ENCODE results near the gene ARHGEF28. TPM values are rescaled to one million over a fixed set of nuclear protein-coding genes. Genes with fewer than 3 reads are reported as not detected.

ARHGEF28 gene

DNA sequence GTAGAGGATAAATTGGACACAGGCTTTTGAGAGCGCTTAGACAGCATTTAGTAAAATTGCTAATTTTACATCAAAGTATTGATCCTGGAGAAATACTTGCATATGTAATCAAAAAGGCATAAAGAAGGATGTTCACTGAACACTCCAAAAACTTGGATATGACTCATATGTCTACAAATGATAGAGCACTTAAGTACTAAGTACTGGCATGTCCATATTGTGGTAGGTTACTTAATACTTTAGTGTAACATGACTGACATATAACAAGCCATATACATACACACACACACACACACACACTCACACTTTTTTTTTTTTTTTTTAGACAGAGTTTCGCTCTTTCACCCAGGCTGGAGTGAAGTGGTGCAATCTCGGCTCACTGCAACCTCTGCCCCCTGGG lies 361.9 kb downstream of the ARHGEF28 start:
- Histone ChIP-seq H3K9ac (ENCODE audit: low read length) (no peak overlapping the region), H4K5ac (ENCODE audit: low read length) (no peak overlapping the region), H3K56ac (ENCODE audit: low read length) (no peak overlapping the region), H3K27me3 (ENCODE audit: insufficient read depth, low read length, poor library complexity) (no peaks in the 10 kb centered on the region), H3K18ac (ENCODE audit: low read length) (no peak overlapping the region), H2BK5ac (ENCODE audit: low read length) (no peak overlapping the region), H3K23ac (ENCODE audit: low read length) (no peak overlapping the region), H2BK15ac (replicated peaks; ENCODE audit: low read depth) (no peak overlapping the region), H2BK120ac (ENCODE audit: low read depth, low read length) (no peak overlapping the region), H3K4me1 (ENCODE audit: control insufficient read depth, low read depth, low read length) (peaks cover 2% of the 10 kb centered on the region), H3K4me2 (ENCODE audit: low read length) (no peak overlapping the region), H3K36me3 (ENCODE audit: control insufficient read depth, insufficient read depth, low read length) (no peaks in the 10 kb centered on the region), H3K79me1 (ENCODE audit: low read length) (no peaks in the 10 kb centered on the region), H2AK5ac (ENCODE audit: low read length) (no peak overlapping the region), H3K79me2 (ENCODE audit: control insufficient read depth, insufficient read depth, low read length) (no peaks in the 10 kb centered on the region), H4K8ac (ENCODE audit: low read depth, low read length) (no peak overlapping the region), H3K27ac (ENCODE audit: low read depth, low read length) (no peak overlapping the region), H3K4me3 (ENCODE audit: low read length) (no peak overlapping the region), H3K4ac (ENCODE audit: low read depth, low read length) (no peak overlapping the region)
- WGBS (ENCODE audit: extremely low coverage, insufficient coverage, low lambda C conversion rate), result no CpG with 5 or more reads among the region's 3 CpGs
- no peak for DNase-seq

DNA sequence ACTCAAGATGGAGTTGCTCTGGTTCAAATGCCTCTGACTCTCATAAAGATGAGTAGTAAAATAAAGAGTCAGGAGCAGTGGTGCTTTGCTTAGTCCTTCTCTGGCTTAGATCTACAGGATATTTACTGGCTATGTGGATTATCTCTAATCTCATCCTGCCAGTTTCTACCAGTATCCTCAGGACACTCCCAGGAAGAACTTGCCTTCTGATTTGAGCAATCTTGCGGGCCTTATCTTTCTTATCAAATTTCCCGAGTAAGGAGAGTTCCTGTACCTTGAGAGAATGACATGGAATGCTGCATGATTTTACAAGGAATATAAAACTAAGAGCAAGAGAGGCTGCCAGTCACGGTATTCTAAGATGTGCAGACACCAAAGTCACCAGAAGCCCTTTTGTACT lies 364.0 kb downstream of the ARHGEF28 start:
- Histone ChIP-seq H3K79me1 (ENCODE audit: low read length) (no peaks in the 10 kb centered on the region), H3K56ac (ENCODE audit: low read length) (no peak overlapping the region), H3K9ac (ENCODE audit: low read length) (no peak overlapping the region), H2AK5ac (ENCODE audit: low read length) (no peak overlapping the region), H3K18ac (ENCODE audit: low read length) (no peak overlapping the region), H3K36me3 (ENCODE audit: control insufficient read depth, insufficient read depth, low read length) (no peaks in the 10 kb centered on the region), H2BK120ac (ENCODE audit: low read depth, low read length) (no peak overlapping the region), H3K23ac (ENCODE audit: low read length) (no peak overlapping the region), H4K8ac (ENCODE audit: low read depth, low read length) (no peak overlapping the region), H2BK5ac (ENCODE audit: low read length) (no peak overlapping the region), H3K4ac (ENCODE audit: low read depth, low read length) (no peak overlapping the region), H3K27ac (ENCODE audit: low read depth, low read length) (no peak overlapping the region), H4K5ac (ENCODE audit: low read length) (no peak overlapping the region), H3K79me2 (ENCODE audit: control insufficient read depth, insufficient read depth, low read length) (no peaks in the 10 kb centered on the region), H2BK15ac (replicated peaks; ENCODE audit: low read depth) (no peak overlapping the region), H3K4me2 (ENCODE audit: low read length) (no peak overlapping the region), H3K4me1 (ENCODE audit: control insufficient read depth, low read depth, low read length) (peaks cover 2% of the 10 kb centered on the region), H3K4me3 (ENCODE audit: low read length) (no peak overlapping the region), H3K27me3 (ENCODE audit: insufficient read depth, low read length, poor library complexity) (no peaks in the 10 kb centered on the region)
- WGBS (ENCODE audit: extremely low coverage, insufficient coverage, low lambda C conversion rate), result no CpG with 5 or more reads among the region's 3 CpGs
- peak; percentile 79 for DNase-seq

Small RNA genes within 50 kb of the gene (small RNA-seq; reads per million reads assigned to genes)
- not detected for gene RNU7-196P (ENCODE audit: insufficient read depth)
